ENCODE results near the gene TRIM2.

GRCh38 chr4:153198719-153199118 is 5.5 kb upstream of the TRIM2 start:
- TF ChIP-seq, protein P1, sequence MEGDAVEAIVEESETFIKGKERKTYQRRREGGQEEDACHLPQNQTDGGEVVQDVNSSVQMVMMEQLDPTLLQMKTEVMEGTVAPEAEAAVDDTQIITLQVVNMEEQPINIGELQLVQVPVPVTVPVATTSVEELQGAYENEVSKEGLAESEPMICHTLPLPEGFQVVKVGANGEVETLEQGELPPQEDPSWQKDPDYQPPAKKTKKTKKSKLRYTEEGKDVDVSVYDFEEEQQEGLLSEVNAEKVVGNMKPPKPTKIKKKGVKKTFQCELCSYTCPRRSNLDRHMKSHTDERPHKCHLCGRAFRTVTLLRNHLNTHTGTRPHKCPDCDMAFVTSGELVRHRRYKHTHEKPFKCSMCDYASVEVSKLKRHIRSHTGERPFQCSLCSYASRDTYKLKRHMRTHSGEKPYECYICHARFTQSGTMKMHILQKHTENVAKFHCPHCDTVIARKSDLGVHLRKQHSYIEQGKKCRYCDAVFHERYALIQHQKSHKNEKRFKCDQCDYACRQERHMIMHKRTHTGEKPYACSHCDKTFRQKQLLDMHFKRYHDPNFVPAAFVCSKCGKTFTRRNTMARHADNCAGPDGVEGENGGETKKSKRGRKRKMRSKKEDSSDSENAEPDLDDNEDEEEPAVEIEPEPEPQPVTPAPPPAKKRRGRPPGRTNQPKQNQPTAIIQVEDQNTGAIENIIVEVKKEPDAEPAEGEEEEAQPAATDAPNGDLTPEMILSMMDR (optimal IDR thresholded peaks at IDR 0.05 in 1 of 3, IDR thresholded peaks at IDR 0.05 in 1 of 3, conservative IDR thresholded peaks at IDR 0.05 in 1 of 3; ENCODE audit: extremely low read depth in 1 of 3, insufficient read depth in 2 of 3, low read length in 3 of 3), result no peak
- no peak for TF ChIP-seq EZH2 (IDR thresholded peaks at IDR 0.05; ENCODE audit: low read length)
